ENCODE data around the gene INPP5J. TPM values are rescaled to one million over a fixed set of nuclear protein-coding genes. Genes with fewer than 3 reads are reported as not detected.

The INPP5J gene
- polyA plus RNA-seq, 4 donors, result 12.2 to 93.7 (median 48.0) TPM

DNA sequence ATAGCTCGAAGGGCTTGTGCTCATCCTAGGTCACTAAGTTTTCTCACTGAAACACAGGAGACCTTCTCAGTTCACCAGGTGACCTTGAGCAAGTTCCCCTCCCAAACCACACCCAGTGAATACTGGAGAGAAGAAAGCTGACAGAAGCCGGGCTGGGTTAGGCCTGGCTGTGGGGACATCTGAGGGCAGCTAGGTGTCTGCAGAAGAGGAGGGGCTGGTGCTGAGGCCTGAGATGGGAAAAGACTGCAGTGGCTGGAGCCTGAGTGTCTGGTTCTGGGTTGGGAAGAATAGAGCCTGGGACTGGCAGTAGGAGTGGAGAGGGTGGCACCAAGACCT lies 602 bp upstream of the INPP5J start:
- H3K4me1 ChIP-seq (ENCODE audit: control insufficient read depth in 3 of 3, insufficient read depth in 2 of 3, low read depth in 1 of 3, low read length in 2 of 3), result peaks cover 0 to 33% (median 4%) of the 10 kb centered on the region in 3 donors
- no peak for DNase-seq
- no peaks in the 10 kb centered on the region for H3K9me3 ChIP-seq (ENCODE audit: control insufficient read depth in 2 of 2, insufficient read depth in 1 of 2, low read depth in 1 of 2, low read length in 1 of 2)
- no peak overlapping the region for H3K4me3 ChIP-seq (ENCODE audit: low read depth in 1 of 3, low read length in 3 of 3)
- FAIRE-seq, result no peak
- H3K27ac ChIP-seq (ENCODE audit: low read depth in 1 of 3, low read length in 2 of 3), result peak overlapping the region; percentile 88 to 95 (median 92)
- WGBS, 3 donors, result 14 to 59% (median 24%) methylated on average over 2 of the region's 2 CpGs
- H3K36me3 ChIP-seq (ENCODE audit: control insufficient read depth in 3 of 3, insufficient read depth in 2 of 3, low read depth in 1 of 3, low read length in 3 of 3), result peaks cover 0 to 24% (median 0%) of the 10 kb centered on the region in 3 donors
- H3K27me3 ChIP-seq (ENCODE audit: control insufficient read depth in 3 of 3, insufficient read depth in 3 of 3, low read length in 3 of 3), result no peaks in the 10 kb centered on the region

DNA sequence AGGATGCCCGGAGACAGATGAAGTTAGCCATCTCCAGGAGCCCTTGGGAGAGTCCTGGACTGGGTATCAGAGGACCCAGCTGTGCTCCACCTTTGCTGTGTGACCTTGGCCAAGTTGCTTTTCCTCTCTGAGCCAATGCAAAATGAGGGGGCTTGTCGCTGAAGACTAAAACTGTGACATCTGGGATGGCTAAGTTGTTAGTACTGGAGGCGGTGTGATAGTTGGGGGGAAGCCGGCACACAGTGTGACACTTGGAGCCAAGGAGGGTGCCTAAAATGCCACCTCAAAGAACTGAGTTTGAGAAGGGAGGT lies 481 bp downstream of the INPP5J start:
- FAIRE-seq (no peak), DNase-seq (no peak)

DNA sequence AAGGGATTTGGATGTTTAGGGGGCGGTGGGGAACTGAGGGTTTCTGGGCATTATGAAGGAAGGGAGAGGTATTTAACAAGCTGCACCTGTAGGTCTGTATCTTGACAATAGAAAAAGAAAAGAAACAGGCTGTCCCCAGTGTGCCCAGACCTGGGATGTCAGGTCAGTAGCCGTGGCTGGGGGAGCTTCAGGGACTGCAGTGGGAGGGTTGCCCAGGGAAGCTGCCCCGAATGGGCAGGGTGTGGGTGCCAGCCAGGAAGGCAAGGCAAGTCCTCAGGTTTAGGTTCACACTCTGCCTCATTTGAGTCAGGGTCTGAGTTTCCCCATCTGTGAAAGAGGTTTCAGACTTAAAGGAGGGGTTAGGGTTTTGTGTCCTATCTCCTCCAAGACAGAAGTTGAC lies 1.5 kb downstream of the INPP5J start:
- H3K4me3 ChIP-seq (ENCODE audit: low read depth in 1 of 3, low read length in 3 of 3), result peak overlapping the region in 1 of 3 donors; percentile 77
- peaks cover 0 to 41% (median 0%) of the 10 kb centered on the region in 3 donors for H3K36me3 ChIP-seq (ENCODE audit: control insufficient read depth in 3 of 3, insufficient read depth in 2 of 3, low read depth in 1 of 3, low read length in 3 of 3)
- DNase-seq, result no peak
- no peak overlapping the region for H3K27ac ChIP-seq (ENCODE audit: low read depth in 1 of 3, low read length in 2 of 3)
- no peaks in the 10 kb centered on the region for H3K27me3 ChIP-seq (ENCODE audit: control insufficient read depth in 3 of 3, insufficient read depth in 3 of 3, low read length in 3 of 3)
- WGBS, 3 donors, result 49 to 67% (median 66%) methylated on average over 3 of the region's 3 CpGs
- peaks cover 0 to 33% (median 4%) of the 10 kb centered on the region in 3 donors for H3K4me1 ChIP-seq (ENCODE audit: control insufficient read depth in 3 of 3, insufficient read depth in 2 of 3, low read depth in 1 of 3, low read length in 2 of 3)
- no peaks in the 10 kb centered on the region for H3K9me3 ChIP-seq (ENCODE audit: control insufficient read depth in 2 of 2, insufficient read depth in 1 of 2, low read depth in 1 of 2, low read length in 1 of 2)
- FAIRE-seq, result no peak

More for the DNA sequence above, 481 bp downstream of the INPP5J start:
- no peaks in the 10 kb centered on the region for H3K27me3 ChIP-seq (ENCODE audit: control insufficient read depth in 3 of 3, insufficient read depth in 3 of 3, low read length in 3 of 3)
- whole genome bisulfite sequencing, 3 donors, result 26 to 57% (median 41%) methylated on average over 4 of the region's 4 CpGs
- H3K9me3 ChIP-seq (ENCODE audit: control insufficient read depth in 2 of 2, insufficient read depth in 1 of 2, low read depth in 1 of 2, low read length in 1 of 2), result no peaks in the 10 kb centered on the region
- peak overlapping the region; percentile 88 to 95 (median 92) for H3K27ac ChIP-seq (ENCODE audit: low read depth in 1 of 3, low read length in 2 of 3)
- H3K4me3 ChIP-seq (ENCODE audit: low read depth in 1 of 3, low read length in 3 of 3), result peak overlapping the region; percentile 49 to 77 (median 71)
- H3K4me1 ChIP-seq (ENCODE audit: control insufficient read depth in 3 of 3, insufficient read depth in 2 of 3, low read depth in 1 of 3, low read length in 2 of 3), result peaks cover 0 to 33% (median 4%) of the 10 kb centered on the region in 3 donors
- peaks cover 0 to 35% (median 0%) of the 10 kb centered on the region in 3 donors for H3K36me3 ChIP-seq (ENCODE audit: control insufficient read depth in 3 of 3, insufficient read depth in 2 of 3, low read depth in 1 of 3, low read length in 3 of 3)

DNA sequence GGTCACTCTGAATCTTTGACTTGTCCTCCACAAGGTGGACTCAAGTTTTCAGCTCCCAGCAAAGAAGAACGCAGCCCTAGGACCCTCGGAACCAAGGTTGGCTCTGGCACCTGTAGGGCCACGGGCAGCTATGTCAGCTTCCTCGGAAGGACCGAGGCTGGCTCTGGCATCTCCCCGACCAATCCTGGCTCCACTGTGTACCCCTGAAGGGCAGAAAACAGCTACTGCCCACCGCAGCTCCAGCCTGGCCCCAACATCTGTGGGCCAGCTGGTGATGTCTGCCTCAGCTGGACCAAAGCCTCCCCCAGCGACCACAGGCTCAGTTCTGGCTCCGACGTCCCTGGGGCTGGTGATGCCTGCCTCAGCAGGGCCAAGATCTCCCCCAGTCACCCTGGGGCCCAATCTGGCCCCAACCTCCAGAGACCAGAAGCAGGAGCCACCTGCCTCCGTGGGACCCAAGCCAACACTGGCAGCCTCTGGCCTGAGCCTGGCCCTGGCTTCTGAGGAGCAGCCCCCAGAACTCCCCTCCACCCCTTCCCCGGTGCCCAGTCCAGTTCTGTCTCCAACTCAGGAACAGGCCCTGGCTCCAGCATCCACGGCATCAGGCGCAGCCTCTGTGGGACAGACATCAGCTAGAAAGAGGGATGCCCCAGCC lies 2.2 kb downstream of the INPP5J start:
- DNase-seq (no peak), FAIRE-seq (no peak)
- no peaks in the 10 kb centered on the region for H3K27me3 ChIP-seq (ENCODE audit: control insufficient read depth in 3 of 3, insufficient read depth in 3 of 3, low read length in 3 of 3)
- H3K4me1 ChIP-seq (ENCODE audit: control insufficient read depth in 3 of 3, insufficient read depth in 2 of 3, low read depth in 1 of 3, low read length in 2 of 3), result peaks cover 0 to 33% (median 4%) of the 10 kb centered on the region in 3 donors
- no peak overlapping the region for H3K4me3 ChIP-seq (ENCODE audit: low read depth in 1 of 3, low read length in 3 of 3)
- peaks cover 0 to 44% (median 0%) of the 10 kb centered on the region in 3 donors for H3K36me3 ChIP-seq (ENCODE audit: control insufficient read depth in 3 of 3, insufficient read depth in 2 of 3, low read depth in 1 of 3, low read length in 3 of 3)
- 61 to 75% (median 71%) methylated on average over 14 of the region's 14 CpGs for WGBS, 3 donors
- H3K9me3 ChIP-seq (ENCODE audit: control insufficient read depth in 2 of 2, insufficient read depth in 1 of 2, low read depth in 1 of 2, low read length in 1 of 2), result no peaks in the 10 kb centered on the region
- no peak overlapping the region for H3K27ac ChIP-seq (ENCODE audit: low read depth in 1 of 3, low read length in 2 of 3)

DNA sequence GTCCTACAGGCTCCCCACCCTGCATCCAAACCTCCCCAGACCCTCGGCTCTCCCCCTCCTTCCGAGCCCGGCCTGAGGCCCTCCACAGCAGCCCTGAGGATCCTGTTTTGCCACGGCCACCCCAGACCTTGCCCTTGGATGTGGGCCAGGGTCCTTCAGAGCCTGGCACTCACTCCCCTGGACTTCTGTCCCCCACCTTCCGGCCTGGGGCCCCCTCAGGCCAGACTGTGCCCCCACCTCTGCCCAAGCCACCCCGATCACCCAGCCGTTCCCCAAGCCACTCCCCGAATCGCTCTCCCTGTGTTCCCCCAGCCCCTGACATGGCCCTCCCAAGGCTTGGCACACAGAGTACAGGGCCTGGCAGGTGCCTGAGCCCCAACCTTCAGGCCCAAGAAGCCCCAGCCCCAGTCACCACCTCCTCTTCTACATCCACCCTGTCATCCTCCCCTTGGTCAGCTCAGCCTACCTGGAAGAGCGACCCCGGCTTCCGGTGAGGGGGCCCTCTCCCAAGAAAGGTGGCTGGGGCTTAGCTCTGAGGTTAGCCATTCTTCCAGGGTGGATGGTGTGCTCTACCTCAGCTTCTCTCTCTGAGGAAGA lies 2.9 kb downstream of the INPP5J start:
- Histone ChIP-seq H3K27ac (ENCODE audit: low read depth in 1 of 3, low read length in 2 of 3) (no peak overlapping the region), H3K4me3 (ENCODE audit: low read depth in 1 of 3, low read length in 3 of 3) (no peak overlapping the region), H3K36me3 (ENCODE audit: control insufficient read depth in 3 of 3, insufficient read depth in 2 of 3, low read depth in 1 of 3, low read length in 3 of 3) (peaks cover 0 to 49% (median 0%) of the 10 kb centered on the region in 3 donors), H3K9me3 (ENCODE audit: control insufficient read depth in 2 of 2, insufficient read depth in 1 of 2, low read depth in 1 of 2, low read length in 1 of 2) (no peaks in the 10 kb centered on the region), H3K27me3 (ENCODE audit: control insufficient read depth in 3 of 3, insufficient read depth in 3 of 3, low read length in 3 of 3) (no peaks in the 10 kb centered on the region), H3K4me1 (ENCODE audit: control insufficient read depth in 3 of 3, insufficient read depth in 2 of 3, low read depth in 1 of 3, low read length in 2 of 3) (peaks cover 0 to 33% (median 4%) of the 10 kb centered on the region in 3 donors)
- 73 to 76% (median 75%) methylated on average over 12 of the region's 12 CpGs for WGBS, 3 donors
- DNase-seq (no peak), FAIRE-seq (no peak)

DNA sequence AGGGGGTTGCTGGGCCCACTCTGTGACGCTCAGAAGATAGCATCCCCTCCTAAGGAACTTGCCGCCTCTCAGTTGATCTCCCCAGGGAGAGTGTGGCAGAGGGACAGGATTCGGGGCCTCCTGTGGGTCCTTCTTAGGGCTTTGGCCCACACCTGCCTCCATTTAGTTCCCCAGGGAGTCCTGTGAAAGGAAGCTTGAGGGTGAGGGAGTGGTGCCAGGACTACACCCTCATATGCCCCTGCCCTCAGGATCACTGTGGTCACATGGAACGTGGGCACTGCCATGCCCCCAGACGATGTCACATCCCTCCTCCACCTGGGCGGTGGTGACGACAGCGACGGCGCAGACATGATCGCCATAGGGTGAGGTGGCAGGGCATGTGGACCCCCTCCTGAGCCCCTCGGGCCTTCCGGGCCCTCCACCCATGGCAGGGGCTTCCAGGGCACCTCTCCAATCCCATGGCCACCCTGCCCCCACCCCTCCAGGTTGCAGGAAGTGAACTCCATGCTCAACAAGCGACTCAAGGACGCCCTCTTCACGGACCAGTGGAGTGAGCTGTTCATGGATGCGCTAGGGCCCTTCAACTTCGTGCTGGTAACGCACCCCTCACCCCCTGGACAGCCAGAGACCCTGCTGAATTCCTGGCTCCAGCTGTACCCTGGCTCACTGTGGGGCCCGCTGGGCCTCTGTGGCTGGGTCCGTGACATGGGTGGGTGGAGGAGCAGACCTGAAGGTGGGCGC lies 3.5 kb downstream of the INPP5J start:
- no peak overlapping the region for H3K27ac ChIP-seq (ENCODE audit: low read depth in 1 of 3, low read length in 2 of 3)
- no peak for FAIRE-seq
- DNase-seq, result no peak

DNA sequence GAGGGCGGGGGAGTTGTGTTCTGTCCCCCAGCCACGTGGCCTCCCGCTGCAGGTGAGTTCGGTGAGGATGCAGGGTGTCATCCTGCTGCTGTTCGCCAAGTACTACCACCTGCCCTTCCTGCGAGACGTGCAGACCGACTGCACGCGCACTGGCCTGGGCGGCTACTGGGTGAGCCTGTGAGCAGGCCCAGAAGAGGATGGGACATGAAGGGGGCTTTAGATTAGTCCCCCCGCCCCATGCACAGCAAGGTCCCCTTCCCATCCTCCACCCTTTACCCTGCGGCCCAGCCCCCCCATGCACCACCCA lies 4.1 kb downstream of the INPP5J start:
- Histone ChIP-seq H3K27ac (ENCODE audit: low read depth in 1 of 3, low read length in 2 of 3) (no peak overlapping the region), H3K9me3 (ENCODE audit: control insufficient read depth in 2 of 2, insufficient read depth in 1 of 2, low read depth in 1 of 2, low read length in 1 of 2) (no peaks in the 10 kb centered on the region), H3K27me3 (ENCODE audit: control insufficient read depth in 3 of 3, insufficient read depth in 3 of 3, low read length in 3 of 3) (no peaks in the 10 kb centered on the region), H3K4me3 (ENCODE audit: low read depth in 1 of 3, low read length in 3 of 3) (no peak overlapping the region), H3K36me3 (ENCODE audit: control insufficient read depth in 3 of 3, insufficient read depth in 2 of 3, low read depth in 1 of 3, low read length in 3 of 3) (peaks cover 0 to 58% (median 0%) of the 10 kb centered on the region in 3 donors), H3K4me1 (ENCODE audit: control insufficient read depth in 3 of 3, insufficient read depth in 2 of 3, low read depth in 1 of 3, low read length in 2 of 3) (peaks cover 2 to 25% (median 4%) of the 10 kb centered on the region in 3 donors)
- FAIRE-seq, result no peak
- no peak for DNase-seq
- 82 to 94% (median 89%) methylated on average over 13 of the region's 13 CpGs for WGBS, 3 donors

More for the DNA sequence above, 3.5 kb downstream of the INPP5J start:
- Histone ChIP-seq H3K9me3 (ENCODE audit: control insufficient read depth in 2 of 2, insufficient read depth in 1 of 2, low read depth in 1 of 2, low read length in 1 of 2) (no peaks in the 10 kb centered on the region), H3K4me1 (ENCODE audit: control insufficient read depth in 3 of 3, insufficient read depth in 2 of 3, low read depth in 1 of 3, low read length in 2 of 3) (peaks cover 0 to 30% (median 4%) of the 10 kb centered on the region in 3 donors), H3K4me3 (ENCODE audit: low read depth in 1 of 3, low read length in 3 of 3) (no peak overlapping the region), H3K27me3 (ENCODE audit: control insufficient read depth in 3 of 3, insufficient read depth in 3 of 3, low read length in 3 of 3) (no peaks in the 10 kb centered on the region), H3K36me3 (ENCODE audit: control insufficient read depth in 3 of 3, insufficient read depth in 2 of 3, low read depth in 1 of 3, low read length in 3 of 3) (peaks cover 0 to 54% (median 0%) of the 10 kb centered on the region in 3 donors)
- WGBS, 3 donors, result 88 to 92% (median 90%) methylated on average over 19 to 22 of the region's 22 CpGs

DNA sequence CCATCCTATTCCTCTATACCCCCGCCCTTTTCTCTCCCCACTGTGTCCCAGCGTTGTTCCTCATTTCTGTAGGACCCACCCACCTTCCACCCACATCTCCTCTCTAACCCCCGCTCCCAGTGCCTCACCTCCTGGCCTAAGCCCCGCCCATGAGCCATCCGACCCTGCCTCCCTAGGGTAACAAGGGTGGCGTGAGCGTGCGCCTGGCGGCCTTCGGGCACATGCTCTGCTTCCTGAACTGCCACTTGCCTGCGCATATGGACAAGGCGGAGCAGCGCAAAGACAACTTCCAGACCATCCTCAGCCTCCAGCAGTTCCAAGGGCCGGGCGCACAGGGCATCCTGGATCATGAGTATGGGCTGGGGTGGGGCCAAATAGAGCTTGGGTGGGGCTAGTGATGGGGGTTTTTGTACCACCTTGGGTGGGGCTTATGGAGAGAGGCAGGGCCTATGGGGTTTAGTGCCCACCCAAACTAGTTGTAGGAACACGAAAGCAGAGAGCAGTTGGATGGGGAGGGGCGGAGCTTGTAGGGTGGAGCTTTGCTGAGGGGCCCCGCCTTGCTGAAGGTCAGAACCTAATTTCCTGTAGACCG lies 4.5 kb downstream of the INPP5J start:
- Histone ChIP-seq H3K9me3 (ENCODE audit: control insufficient read depth in 2 of 2, insufficient read depth in 1 of 2, low read depth in 1 of 2, low read length in 1 of 2) (no peaks in the 10 kb centered on the region), H3K27me3 (ENCODE audit: control insufficient read depth in 3 of 3, insufficient read depth in 3 of 3, low read length in 3 of 3) (no peaks in the 10 kb centered on the region), H3K27ac (ENCODE audit: low read depth in 1 of 3, low read length in 2 of 3) (no peak overlapping the region), H3K4me1 (ENCODE audit: control insufficient read depth in 3 of 3, insufficient read depth in 2 of 3, low read depth in 1 of 3, low read length in 2 of 3) (peaks cover 2 to 20% (median 4%) of the 10 kb centered on the region in 3 donors), H3K36me3 (ENCODE audit: control insufficient read depth in 3 of 3, insufficient read depth in 2 of 3, low read depth in 1 of 3, low read length in 3 of 3) (peaks cover 0 to 61% (median 0%) of the 10 kb centered on the region in 3 donors), H3K4me3 (ENCODE audit: low read depth in 1 of 3, low read length in 3 of 3) (no peak overlapping the region)
- FAIRE-seq, result no peak
- WGBS, 3 donors, result 51 to 83% (median 69%) methylated on average over 17 to 19 of the region's 19 CpGs
- no peak for DNase-seq

All from small intestine (tissue), 7 donors.